Uterus (tissue), 4 donors: ENCODE data around the gene GNB5. TPM values are rescaled to one million over a fixed set of nuclear protein-coding genes. Genes with fewer than 3 reads are reported as not detected.

Source experiments
- DNase-seq, 2 donors: peaks; one replicate each; pipeline ENCODE4 v3.0.0-alpha.2; 2019 to 2020
- H3K27ac ChIP-seq, 2 donors: fragments of 200-600 bp; sonication (generic); 1 replicate in 1 of 2; 2 replicates in 1 of 2; pipeline ENCODE4 v1.5.1; 2016 to 2018
- H3K27me3 ChIP-seq, 2 donors: fragments of 200-600 bp; sonication (generic); one replicate each; pipeline ENCODE4 v1.5.1; 2018 to 2019; ENCODE audit warnings: control low read depth in 1 of 2
- H3K36me3 ChIP-seq, 2 donors: fragments of 200-600 bp; sonication (generic); one replicate each; pipeline ENCODE4 v1.5.1; 2019; ENCODE audit warnings: control low read depth in 1 of 2
- H3K4me1 ChIP-seq, 2 donors: fragments of 200-600 bp; sonication (generic); one replicate each; pipeline ENCODE4 v1.5.1; 2018 to 2019; ENCODE audit warnings: control low read depth in 1 of 2
- H3K4me3 ChIP-seq, 2 donors: fragments of 200-600 bp; sonication (generic); 1 replicate in 1 of 2; 2 replicates in 1 of 2; pipeline ENCODE4 v1.5.1; 2018 to 2019; ENCODE audit warnings: mild to moderate bottlenecking in 1 of 2
- H3K9me3 ChIP-seq, 2 donors: fragments of 200-600 bp; sonication (generic); one replicate each; pipeline ENCODE4 v1.5.1; 2019; ENCODE audit warnings: control low read depth in 1 of 2
- CTCF ChIP-seq, 4 experiments: fragments of 200-600 bp in 2 of 4; fragments of 450-650 bp in 2 of 4; sonication (generic) in 2 of 4; IDR thresholded peaks; one replicate each; pipeline ENCODE4 v1.5.1; 2016 to 2019; ENCODE audit warnings: antibody characterized with exemption in 4 of 4, mild to moderate bottlenecking in 2 of 4, moderate library complexity in 1 of 4
- POLR2A ChIP-seq, 2 donors: fragments of 450-650 bp; IDR thresholded peaks; one replicate each; pipeline ENCODE4 v1.6.1; 2016; ENCODE audit warnings: antibody characterized with exemption in 2 of 2, mild to moderate bottlenecking in 1 of 2, moderate library complexity in 1 of 2
- intact Hi-C: fragments of 100-400 bp; cut with DNase I; formaldehyde crosslinking; loops from one replicate; pipeline ENCODE4 v1.15.1; 2023; ENCODE audit warnings: low total_unique reads
- total RNA-seq, 4 donors: library from RNA; depleted of rRNA in 3 of 4; stranded (reverse); fragments of >200 nt in 3 of 4; gene quantifications; one replicate each; pipeline versions ENCODE4 v1.1.0 to v1.2.4, GENCODE V29; 2014 to 2023
- donor health status: DM: yes; HTN: yes; CAD: no.

The GNB5 gene
- total RNA-seq, 4 donors from 2014 or later, result 28.4 to 73.8 (median 48.8) TPM

GRCh38 chr15:52208306-52208946 lies 17.2 kb upstream of the GNB5 start:
- no peaks in the 10 kb centered on the region for H3K4me1 ChIP-seq
- H3K36me3 ChIP-seq, result no peaks in the 10 kb centered on the region
- TF ChIP-seq CTCF (IDR thresholded peaks at IDR 0.05) (peak in 3 of 4 experiments; percentile 20 to 56 (median 53)), POLR2A (IDR thresholded peaks at IDR 0.05) (no peak)
- H3K4me3 ChIP-seq, result no peak overlapping the region
- H3K27ac ChIP-seq, result no peak overlapping the region
- intact Hi-C loops, result no loop called here
- H3K9me3 ChIP-seq, result no peaks in the 10 kb centered on the region
- peak; percentile 40 to 41 for DNase-seq
- H3K27me3 ChIP-seq, result no peaks in the 10 kb centered on the region

DNA sequence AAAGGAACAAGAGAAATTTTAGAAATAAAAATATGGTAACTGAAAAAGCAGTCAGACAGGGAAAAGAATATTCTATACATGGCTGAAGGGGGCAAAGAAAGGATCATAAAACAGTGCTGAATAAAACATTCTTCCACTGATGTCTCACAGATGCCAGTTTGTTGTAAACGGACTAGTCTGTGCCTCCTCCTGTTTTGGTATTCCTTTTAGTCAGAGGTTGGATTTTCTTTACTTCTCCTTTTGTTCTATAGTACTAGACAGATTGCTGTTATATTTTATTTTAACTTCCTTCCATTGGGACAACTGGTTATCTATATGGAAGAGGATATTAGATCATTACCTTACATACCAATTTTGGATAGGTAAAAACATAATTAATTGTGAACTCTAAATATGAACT lies 16.0 kb upstream of the GNB5 start:
- Histone ChIP-seq H3K27ac (no peak overlapping the region), H3K4me3 (no peak overlapping the region), H3K36me3 (no peaks in the 10 kb centered on the region), H3K27me3 (no peaks in the 10 kb centered on the region), H3K4me1 (no peaks in the 10 kb centered on the region), H3K9me3 (no peaks in the 10 kb centered on the region)
- intact Hi-C loops, result no loop called here
- TF ChIP-seq POLR2A (IDR thresholded peaks at IDR 0.05) (no peak), CTCF (IDR thresholded peaks at IDR 0.05) (no peak)
- DNase-seq, result no peak

- Histone ChIP-seq H3K36me3 (no peaks in the 10 kb centered on the region), H3K9me3 (no peaks in the 10 kb centered on the region), H3K4me1 (no peaks in the 10 kb centered on the region), H3K4me3 (no peak overlapping the region), H3K27me3 (no peaks in the 10 kb centered on the region), H3K27ac (no peak overlapping the region)
- TF ChIP-seq POLR2A (IDR thresholded peaks at IDR 0.05) (no peak), CTCF (IDR thresholded peaks at IDR 0.05) (no peak)
- DNase-seq, result no peak
- intact Hi-C loops, result no loop called here
Measured at GRCh38 chr15:52206446-52206845, 15.3 kb upstream of the GNB5 start.

GRCh38 chr15:52204657-52205056 lies 13.5 kb upstream of the GNB5 start:
- no peak for DNase-seq
- Histone ChIP-seq H3K27ac (no peak overlapping the region), H3K27me3 (no peaks in the 10 kb centered on the region), H3K4me1 (no peaks in the 10 kb centered on the region), H3K9me3 (no peaks in the 10 kb centered on the region), H3K4me3 (no peak overlapping the region), H3K36me3 (no peaks in the 10 kb centered on the region)
- intact Hi-C loops, result no loop called here
- TF ChIP-seq POLR2A (IDR thresholded peaks at IDR 0.05) (no peak), CTCF (IDR thresholded peaks at IDR 0.05) (no peak)

- intact Hi-C loops, result no loop called here
- Histone ChIP-seq H3K4me1 (no peaks in the 10 kb centered on the region), H3K27ac (no peak overlapping the region), H3K27me3 (no peaks in the 10 kb centered on the region), H3K4me3 (no peak overlapping the region), H3K36me3 (no peaks in the 10 kb centered on the region), H3K9me3 (no peaks in the 10 kb centered on the region)
- TF ChIP-seq POLR2A (IDR thresholded peaks at IDR 0.05) (no peak), CTCF (IDR thresholded peaks at IDR 0.05) (no peak)
- DNase-seq, result no peak
Measured at GRCh38 chr15:52200831-52201365, 9.7 kb upstream of the GNB5 start.
